Breast epithelium (tissue), 3 donors: ENCODE data around the gene PLEKHG4B.

ENCODE experiments used
- POLR2A ChIP-seq: fragments of 450-650 bp; IDR thresholded peaks from one replicate; pipeline ENCODE4 v1.6.1; 2016; ENCODE audit warnings: antibody characterized with exemption, mild to moderate bottlenecking, moderate library complexity
- POLR2AphosphoS5 ChIP-seq, 3 donors: sonication (generic); formaldehyde crosslinking; IDR thresholded peaks; one replicate each; pipeline ENCODE4 v1.6.1; 2017; ENCODE audit warnings: antibody characterized with exemption in 3 of 3
- TF ChIP-seq, protein P1 (sequence below), 3 donors: fragments of 450-650 bp; IDR thresholded peaks; one replicate each; pipeline ENCODE4 v1.5.1; 2016 to 2017; ENCODE audit warnings: antibody characterized with exemption in 3 of 3, mild to moderate bottlenecking in 3 of 3, moderate library complexity in 3 of 3

DNA sequence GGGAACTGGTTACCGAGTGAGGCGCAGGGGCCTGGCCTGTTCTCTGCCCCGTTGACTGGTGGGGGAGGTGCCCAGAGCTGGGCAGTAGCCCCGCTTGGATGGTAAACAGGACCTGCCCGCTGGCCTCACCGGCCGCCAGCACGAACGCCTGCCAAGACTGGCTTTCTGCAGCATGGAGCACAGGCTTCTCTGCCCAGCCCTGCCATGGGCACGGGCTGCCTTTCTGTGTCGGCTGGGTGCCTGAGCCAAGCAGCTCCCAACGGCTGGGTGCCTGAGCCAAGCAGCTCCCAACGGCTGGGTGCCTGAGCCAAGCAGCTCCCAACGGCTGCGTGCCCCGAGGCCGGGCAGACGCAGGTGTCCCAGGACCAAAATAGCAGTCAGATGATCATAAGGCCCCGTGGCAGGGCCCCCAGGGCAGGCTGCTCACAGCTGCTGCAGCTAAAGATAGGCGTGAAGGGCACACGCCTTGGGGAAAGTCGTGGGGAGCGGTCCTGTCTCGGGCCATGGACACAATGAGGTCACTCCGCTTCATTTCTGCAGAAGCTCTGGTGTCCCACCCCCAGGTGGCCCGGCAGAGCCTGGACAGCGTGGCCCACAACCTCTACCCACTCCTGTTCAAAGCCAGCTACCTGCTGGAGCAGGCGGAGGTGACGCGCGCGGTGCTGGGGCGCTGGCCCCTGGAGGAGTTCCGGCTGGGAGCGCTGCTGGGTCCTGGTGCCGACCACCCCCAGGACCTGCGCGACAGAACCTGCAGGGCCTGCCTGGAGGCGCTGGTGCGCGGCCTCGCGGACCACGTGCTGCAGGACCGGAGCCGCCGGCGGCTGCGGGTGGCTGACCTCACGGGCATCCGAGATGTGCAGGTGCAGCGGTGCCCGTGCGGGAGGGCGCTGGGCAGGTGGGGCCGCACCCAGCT is 99.3 kb downstream of the PLEKHG4B start, which contains the start of gene LRRC14B:
- TF ChIP-seq, protein P1, sequence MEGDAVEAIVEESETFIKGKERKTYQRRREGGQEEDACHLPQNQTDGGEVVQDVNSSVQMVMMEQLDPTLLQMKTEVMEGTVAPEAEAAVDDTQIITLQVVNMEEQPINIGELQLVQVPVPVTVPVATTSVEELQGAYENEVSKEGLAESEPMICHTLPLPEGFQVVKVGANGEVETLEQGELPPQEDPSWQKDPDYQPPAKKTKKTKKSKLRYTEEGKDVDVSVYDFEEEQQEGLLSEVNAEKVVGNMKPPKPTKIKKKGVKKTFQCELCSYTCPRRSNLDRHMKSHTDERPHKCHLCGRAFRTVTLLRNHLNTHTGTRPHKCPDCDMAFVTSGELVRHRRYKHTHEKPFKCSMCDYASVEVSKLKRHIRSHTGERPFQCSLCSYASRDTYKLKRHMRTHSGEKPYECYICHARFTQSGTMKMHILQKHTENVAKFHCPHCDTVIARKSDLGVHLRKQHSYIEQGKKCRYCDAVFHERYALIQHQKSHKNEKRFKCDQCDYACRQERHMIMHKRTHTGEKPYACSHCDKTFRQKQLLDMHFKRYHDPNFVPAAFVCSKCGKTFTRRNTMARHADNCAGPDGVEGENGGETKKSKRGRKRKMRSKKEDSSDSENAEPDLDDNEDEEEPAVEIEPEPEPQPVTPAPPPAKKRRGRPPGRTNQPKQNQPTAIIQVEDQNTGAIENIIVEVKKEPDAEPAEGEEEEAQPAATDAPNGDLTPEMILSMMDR (IDR thresholded peaks at IDR 0.05) = no peak
- TF ChIP-seq POLR2A = no peak
- TF ChIP-seq POLR2AphosphoS5 (IDR thresholded peaks at IDR 0.05) = no peak
